ENCODE data around the gene SREBF2.

GRCh38 chr22:41832553-41833368, at the start of gene SREBF2:
- peak; percentile 89 for TF ChIP-seq POLR2A (IDR thresholded peaks at IDR 0.05; ENCODE audit: low read depth, low read length)
- peak; percentile 88 for TF ChIP-seq POLR2AphosphoS5 (IDR thresholded peaks at IDR 0.05; ENCODE audit: low read depth, low read length)
- peak; percentile 80 for TF ChIP-seq TAF1 (IDR thresholded peaks at IDR 0.05; ENCODE audit: borderline replicate concordance, low read depth, low read length)

All from GM12892 (cell line).